ENCODE measurements around the gene PTP4A1. TPM values are rescaled to one million over a fixed set of nuclear protein-coding genes. Genes with fewer than 3 reads are reported as not detected.

Gene PTP4A1
- total and polyA plus RNA-seq, 2 of the 13 experiments (the other 11 are each of a cell fraction or from before 2014, with no cell fraction given): 141 to 376 TPM

GRCh38 chr6:63573076-63573898 is 1.0 kb downstream of the PTP4A1 start (continued):
- TF ChIP-seq ZNF563 (CRISPR knock-in tag; IDR thresholded peaks at IDR 0.05) (no peak; the same call in 1 of the 2 replicates), PAF1 (CRISPR knock-in tag; IDR thresholded peaks at IDR 0.05) (peak; percentile 94), ZUFSP (CRISPR knock-in tag; IDR thresholded peaks at IDR 0.05; ENCODE audit: borderline replicate concordance) (no peak), CSRNP1 (CRISPR knock-in tag; IDR thresholded peaks at IDR 0.05) (peak; percentile 68; the same call in 1 of the 2 replicates), ZNF431 (CRISPR knock-in tag; IDR thresholded peaks at IDR 0.05; ENCODE audit: borderline replicate concordance, low read depth) (peak; percentile 90; the same call in 1 of the 2 replicates), KDM1A (CRISPR knock-in tag; IDR thresholded peaks at IDR 0.05) (no peak), NCOA1 (CRISPR knock-in tag; IDR thresholded peaks at IDR 0.05) (no peak; the same call in 1 of the 2 replicates), EED (CRISPR knock-in tag; IDR thresholded peaks at IDR 0.05) (no peak), ZMYM3 (CRISPR knock-in tag; IDR thresholded peaks at IDR 0.05) (0 out of 2 replicates have a peak, but pooled peaks have one; percentile 8), MTERF4 (CRISPR knock-in tag; IDR thresholded peaks at IDR 0.05) (no peak; the same call in 1 of the 2 replicates), ZEB1 (IDR thresholded peaks at IDR 0.05; ENCODE audit: insufficient replicate concordance, low read depth) (peak; percentile 97), NFYB (CRISPR knock-in tag; IDR thresholded peaks at IDR 0.05) (no peak), KDM6A (CRISPR knock-in tag; IDR thresholded peaks at IDR 0.05; ENCODE audit: low read depth) (no peak), ZSCAN21 (CRISPR knock-in tag; IDR thresholded peaks at IDR 0.05; ENCODE audit: borderline replicate concordance) (peak; percentile 29; the same call in 1 of the 2 replicates), MBNL3 (CRISPR knock-in tag; conservative IDR thresholded peaks at IDR 0.05) (no peak), PLSCR1 (CRISPR knock-in tag; IDR thresholded peaks at IDR 0.05; ENCODE audit: borderline replicate concordance) (no peak), ZNF530 (CRISPR knock-in tag; IDR thresholded peaks at IDR 0.05; ENCODE audit: low read depth) (no peak; the same call in 1 of the 2 replicates), RELA (CRISPR knock-in tag; IDR thresholded peaks at IDR 0.05) (no peak; the same call in 1 of the 2 replicates), U2AF1 (optimal IDR thresholded peaks at IDR 0.05; ENCODE audit: low read depth, low read length) (no peak), PBX2 (CRISPR knock-in tag; IDR thresholded peaks at IDR 0.05) (no peak), XRCC5 (optimal IDR thresholded peaks at IDR 0.05; ENCODE audit: low read length) (no peak), KAT8 (CRISPR knock-in tag; IDR thresholded peaks at IDR 0.05) (no peak), ZFP90 (CRISPR knock-in tag; IDR thresholded peaks at IDR 0.05; ENCODE audit: borderline replicate concordance) (peak; percentile 22; the same call in 1 of the 2 replicates), SUZ12 (IDR thresholded peaks at IDR 0.05; ENCODE audit: low read depth, low read length) (no peak)
